ENCODE measurements around the gene AGO4.
"Not testable (repeated sequence)": the region's sequence is repeated elsewhere in the genome, so short reads cannot be mapped to it uniquely, and the experiment has no call there.

The AGO4 gene

GRCh38 chr1:35863881-35864625 lies 56.2 kb downstream of the AGO4 start:
- DNase-seq (ENCODE audit: low read depth) = no peak

GRCh38 chr1:35864813-35865212 lies 57.0 kb downstream of the AGO4 start:
- DNase-seq (ENCODE audit: low read depth) = no peak

- DNase-seq (ENCODE audit: low read depth) = no peak
Measured at GRCh38 chr1:35866991-35867390, 59.2 kb downstream of the AGO4 start.

GRCh38 chr1:35869245-35869950 lies 61.6 kb downstream of the AGO4 start:
- not testable (repeated sequence) for DNase-seq (ENCODE audit: low read depth)

GRCh38 chr1:35870651-35871309 lies 63.0 kb downstream of the AGO4 start:
- DNase-seq (ENCODE audit: low read depth) = no peak

- no peak for DNase-seq (ENCODE audit: low read depth)
Measured at GRCh38 chr1:35873243-35873750, 65.5 kb downstream of the AGO4 start.

GRCh38 chr1:35874115-35874514 lies 66.3 kb downstream of the AGO4 start:
- not testable (repeated sequence) for DNase-seq (ENCODE audit: low read depth)

GRCh38 chr1:35876988-35877387 lies 69.2 kb downstream of the AGO4 start:
- no peak for DNase-seq (ENCODE audit: low read depth)

GRCh38 chr1:35881850-35882273 lies 74.0 kb downstream of the AGO4 start:
- DNase-seq (ENCODE audit: low read depth) = no peak

GRCh38 chr1:35882586-35882944 lies 74.7 kb downstream of the AGO4 start:
- DNase-seq (ENCODE audit: low read depth) = no peak

GRCh38 chr1:35882945-35883634 lies 75.3 kb downstream of the AGO4 start, which contains the start of gene AGO1:
AGO1 (plus strand) TSS chr1:35883209; CDS start chr1:35883422, 213 bp downstream.
- peak; percentile 93 for DNase-seq (ENCODE audit: low read depth)

GRCh38 chr1:35883635-35884101 lies 75.9 kb downstream of the AGO4 start:
- peak; percentile 53 for DNase-seq (ENCODE audit: low read depth)

- DNase-seq (ENCODE audit: low read depth) = no peak
Measured at GRCh38 chr1:35884934-35885333, 77.1 kb downstream of the AGO4 start.

- no peak for DNase-seq (ENCODE audit: low read depth)
Measured at GRCh38 chr1:35885961-35886558, 78.2 kb downstream of the AGO4 start.

GRCh38 chr1:35886577-35887431 lies 79.0 kb downstream of the AGO4 start:
- no peak for DNase-seq (ENCODE audit: low read depth)

GRCh38 chr1:35887508-35887907 lies 79.7 kb downstream of the AGO4 start:
- DNase-seq (ENCODE audit: low read depth) = no peak

- no peak for DNase-seq (ENCODE audit: low read depth)
Measured at GRCh38 chr1:35888255-35888654, 80.4 kb downstream of the AGO4 start.

GRCh38 chr1:35888981-35889380 lies 81.2 kb downstream of the AGO4 start:
- DNase-seq (ENCODE audit: low read depth) = not testable (repeated sequence)

GRCh38 chr1:35893051-35893879 lies 85.4 kb downstream of the AGO4 start:
- no peak for DNase-seq (ENCODE audit: low read depth)

- DNase-seq (ENCODE audit: low read depth) = no peak
Measured at GRCh38 chr1:35894183-35894582, 86.4 kb downstream of the AGO4 start.

Data from T-helper 22 cell (primary cell).